Upper lobe of left lung (tissue), 4 donors: ENCODE measurements around the gene DKK3.

Experiments used
- EP300 ChIP-seq, 4 donors: sonication (generic); formaldehyde crosslinking; IDR thresholded peaks; one replicate each; pipeline ENCODE4 v1.5.1; 2017; ENCODE audit warnings: antibody characterized with exemption in 4 of 4, control low read depth in 2 of 4
- POLR2A ChIP-seq, 4 donors: fragments of 450-650 bp; IDR thresholded peaks; one replicate each; pipeline ENCODE4 v1.5.1; 2016 to 2017; ENCODE audit warnings: antibody characterized with exemption in 4 of 4, mild to moderate bottlenecking in 2 of 4

- TF ChIP-seq EP300 (IDR thresholded peaks at IDR 0.05) (no peak), POLR2A (IDR thresholded peaks at IDR 0.05) (no peak)
Observed at GRCh38 chr11:11982461-11982860, 26.0 kb downstream of the DKK3 start.
